ENCODE measurements around the gene NRG3. TPM values are rescaled to one million over a fixed set of nuclear protein-coding genes. Genes with fewer than 3 reads are reported as not detected.

Gene NRG3
- total RNA-seq, 1 donor from 2014 or later, result 0.39 TPM

DNA sequence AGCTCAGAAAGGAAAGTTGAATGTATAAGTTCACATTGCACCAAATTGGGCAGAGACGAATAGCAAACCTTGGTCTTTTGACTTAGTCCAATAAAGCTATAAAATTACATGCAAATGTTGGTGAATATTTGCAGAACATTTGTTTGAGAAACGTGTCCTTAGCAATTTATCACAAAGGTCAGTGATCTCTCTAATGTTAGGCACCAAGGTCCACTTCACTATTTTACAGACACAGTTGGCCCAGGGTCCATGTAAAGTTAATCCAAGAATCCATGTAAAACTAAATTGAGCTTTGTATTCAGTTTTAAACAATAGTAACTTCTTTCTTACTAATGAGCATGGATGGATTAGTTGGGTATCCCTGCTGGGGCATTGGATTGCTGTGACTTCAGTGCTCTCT lies 617.7 kb downstream of the NRG3 start:
- DNase-seq, result no peak

DNA sequence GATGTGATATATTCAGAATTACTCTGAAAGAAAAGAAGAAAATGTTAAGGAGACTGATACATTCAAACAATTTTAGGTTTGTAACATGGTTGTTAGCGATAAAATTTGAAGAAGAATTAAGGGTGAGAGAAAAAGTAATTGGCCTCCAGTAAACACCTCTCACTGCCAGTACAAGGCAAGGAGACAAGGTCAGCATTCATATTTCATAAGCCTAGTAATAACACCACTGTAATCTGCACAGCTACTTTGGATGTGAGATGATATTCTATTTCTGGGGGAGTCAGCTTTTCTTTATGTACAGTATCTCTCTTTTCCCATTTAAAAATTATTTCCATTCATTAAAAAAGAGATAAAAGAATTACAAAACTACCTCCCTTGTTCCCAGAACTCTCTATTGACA lies 621.1 kb downstream of the NRG3 start:
- no peak for DNase-seq

DNA sequence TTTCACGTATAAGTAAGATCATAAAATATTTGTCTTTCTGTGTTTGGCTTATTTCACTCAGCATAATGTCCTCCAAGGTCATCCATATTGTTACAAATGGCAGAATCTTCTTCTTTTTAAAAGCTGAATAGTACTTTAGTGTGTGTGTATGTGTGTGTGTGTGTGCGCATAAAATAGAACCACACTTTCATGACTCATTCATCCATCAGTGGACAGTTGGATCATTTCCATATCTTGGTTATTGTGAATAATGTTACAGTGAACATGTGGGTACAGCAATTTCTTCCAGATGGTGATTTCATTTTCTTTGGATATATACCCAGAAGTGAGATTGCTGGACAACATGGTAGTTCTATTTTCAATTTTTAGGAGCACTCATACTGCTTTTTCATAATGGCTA lies 622.4 kb downstream of the NRG3 start:
- no peak for DNase-seq

DNA sequence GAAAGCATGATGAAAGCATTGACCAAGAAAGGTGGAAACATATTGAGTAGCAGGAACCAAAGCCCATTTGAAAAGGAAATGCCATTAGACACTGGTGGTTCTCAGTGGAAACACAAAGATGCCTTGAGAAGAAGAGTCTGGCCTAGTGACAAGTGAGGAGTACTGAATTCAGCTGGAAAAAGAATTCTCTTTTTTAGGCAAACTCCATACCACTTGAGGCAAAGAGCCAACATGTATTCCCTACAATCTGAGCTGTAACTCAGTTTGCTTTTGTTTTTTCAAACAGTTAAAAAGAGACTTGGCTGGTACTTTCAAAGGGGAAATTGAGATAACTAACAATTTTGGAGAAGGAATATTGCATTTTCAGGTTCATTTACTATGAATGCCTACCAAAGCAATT lies 624.0 kb downstream of the NRG3 start:
- no peak for DNase-seq

DNA sequence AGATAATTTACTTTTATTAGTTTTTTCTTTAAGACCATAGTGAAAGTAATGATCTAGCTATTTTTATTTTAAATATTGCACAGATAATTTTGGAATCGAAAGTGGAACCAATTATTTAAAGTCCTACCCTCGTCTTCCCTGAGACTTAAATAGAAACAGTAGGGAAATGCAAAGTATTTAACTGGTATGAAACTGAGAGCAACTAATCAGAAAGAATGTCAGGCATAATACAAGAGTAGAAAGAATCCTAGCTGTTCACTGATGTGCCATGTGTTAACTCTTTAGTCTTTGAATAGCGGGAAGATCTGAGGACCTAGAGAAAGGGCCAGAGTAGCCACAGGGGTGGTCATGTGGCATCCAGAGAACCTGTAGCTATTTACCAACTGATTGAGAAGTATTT lies 630.0 kb downstream of the NRG3 start:
- no peak for DNase-seq

DNA sequence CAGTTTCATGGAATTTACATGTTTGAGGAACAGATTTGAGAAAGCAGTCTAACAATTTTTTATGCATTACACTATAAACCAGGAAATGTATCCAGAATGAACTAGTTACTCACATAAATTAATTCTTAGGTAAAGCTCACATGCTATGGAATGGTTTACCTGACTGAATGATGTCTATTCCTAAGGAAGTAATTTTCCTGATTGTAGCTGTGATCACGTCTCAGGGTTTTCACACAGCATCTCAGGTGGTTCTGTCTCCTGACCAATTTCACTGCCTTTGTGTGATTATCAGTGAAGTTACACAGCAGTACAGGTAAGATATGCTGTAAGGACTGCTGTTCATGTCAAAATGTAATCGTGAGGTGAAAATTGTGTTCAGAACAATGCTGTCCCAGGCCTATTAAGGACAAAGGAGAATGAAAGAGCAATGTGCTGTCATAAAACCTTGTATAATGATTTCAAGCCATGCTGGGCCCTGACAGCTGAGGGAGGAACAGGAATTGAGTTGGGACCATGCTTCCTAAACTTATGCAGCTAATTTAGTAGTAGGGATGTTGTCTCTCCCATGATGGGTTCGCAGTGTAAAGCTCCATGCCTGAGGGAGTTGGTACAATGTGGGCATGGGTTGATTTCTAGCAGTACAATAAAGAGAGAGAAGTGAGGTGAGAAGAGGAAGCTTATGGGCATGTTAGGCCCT lies 631.8 kb downstream of the NRG3 start:
- DNase-seq, result no peak

DNA sequence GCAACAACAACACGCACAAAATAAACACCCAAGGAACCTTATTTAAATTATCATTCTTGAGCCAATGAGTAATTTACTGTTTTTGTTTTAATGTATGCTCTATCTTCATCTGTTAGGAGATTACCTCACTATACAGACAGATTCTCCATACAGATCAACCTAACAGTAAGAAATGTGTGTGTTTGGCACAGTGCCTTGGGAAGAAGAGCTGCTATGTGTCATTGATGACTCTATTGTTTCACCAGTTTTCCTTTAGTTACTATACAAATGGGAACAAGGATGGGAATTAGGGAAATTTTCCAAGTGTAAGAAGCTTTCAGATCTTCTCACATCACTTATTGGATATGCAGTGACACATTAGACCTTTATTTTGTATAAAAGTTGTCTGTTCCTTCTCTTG lies 640.3 kb downstream of the NRG3 start:
- no peak for DNase-seq

DNA sequence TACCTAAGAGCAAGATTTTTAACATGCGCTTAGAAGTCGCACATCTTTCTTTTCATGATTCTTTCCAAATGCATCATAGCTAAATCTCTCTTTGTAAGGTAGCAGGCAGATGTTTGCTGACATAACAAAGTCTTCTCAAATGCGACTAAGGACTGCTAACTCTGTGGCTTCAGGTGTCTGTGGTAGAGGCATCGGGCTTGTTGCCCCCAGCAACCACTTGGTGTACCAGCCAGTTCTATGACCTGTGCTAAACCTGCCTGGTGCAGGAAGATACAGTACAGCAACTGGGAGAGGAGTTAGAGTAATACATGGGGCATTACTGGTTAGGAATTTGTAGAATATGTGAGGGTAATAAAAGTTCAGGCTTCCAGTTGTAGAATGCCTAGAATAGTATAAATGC lies 654.1 kb downstream of the NRG3 start:
- no peak for DNase-seq

DNA sequence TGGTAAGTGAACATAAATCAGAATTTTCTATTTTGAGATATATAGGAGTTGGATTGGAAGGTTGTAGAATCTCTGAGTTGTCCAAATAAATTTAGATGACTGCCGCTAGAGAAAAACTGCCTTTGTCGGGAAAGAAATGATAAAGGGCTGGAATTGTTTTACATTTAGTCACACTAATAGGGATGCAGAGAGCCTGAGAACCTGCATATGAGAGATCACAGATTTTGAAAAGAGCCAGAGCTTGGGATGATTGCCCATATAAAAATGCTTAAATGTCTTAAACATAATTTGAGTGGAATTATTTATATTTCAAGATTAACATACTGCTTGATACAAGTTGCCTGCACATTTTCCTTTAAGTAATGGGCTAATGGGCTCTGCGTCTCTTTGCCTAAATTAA lies 660.5 kb downstream of the NRG3 start:
- DNase-seq, result no peak

DNA sequence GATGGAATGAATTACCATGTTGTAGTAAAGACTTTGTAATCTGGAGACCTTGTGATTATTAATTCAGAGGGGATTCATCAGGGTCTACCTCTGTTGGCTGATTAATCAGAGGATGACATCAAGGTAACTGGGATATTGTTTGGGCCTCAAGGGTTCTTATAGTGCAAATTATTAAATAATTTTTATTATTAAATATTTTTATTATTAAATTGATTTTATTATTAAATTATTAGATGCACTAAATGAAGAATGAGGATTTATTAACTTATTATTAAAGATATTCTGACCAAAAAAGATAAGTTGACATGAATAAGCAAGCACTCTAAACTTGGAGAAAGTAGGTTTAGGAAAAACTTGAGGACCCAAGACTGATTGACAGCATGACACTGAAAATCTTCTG lies 661.7 kb downstream of the NRG3 start:
- DNase-seq, result no peak

DNA sequence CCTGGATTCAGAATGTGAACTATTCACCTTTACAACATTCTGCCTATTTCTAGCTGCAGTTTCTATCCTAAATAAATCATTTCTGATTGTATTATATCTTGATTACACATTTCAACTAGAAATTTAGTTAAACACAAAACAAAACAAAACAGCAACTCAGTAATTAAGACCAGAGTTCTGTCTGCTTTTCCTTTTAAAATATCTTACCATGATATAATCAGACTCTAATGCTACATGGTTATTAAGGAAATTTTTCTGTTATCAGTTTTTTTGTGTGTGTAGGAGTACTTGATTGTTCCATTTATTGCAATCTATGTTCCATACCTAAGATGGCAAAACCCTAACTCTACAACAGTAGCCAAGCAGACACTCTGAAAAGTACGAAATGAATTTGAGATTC lies 663.3 kb downstream of the NRG3 start:
- no peak for DNase-seq

DNA sequence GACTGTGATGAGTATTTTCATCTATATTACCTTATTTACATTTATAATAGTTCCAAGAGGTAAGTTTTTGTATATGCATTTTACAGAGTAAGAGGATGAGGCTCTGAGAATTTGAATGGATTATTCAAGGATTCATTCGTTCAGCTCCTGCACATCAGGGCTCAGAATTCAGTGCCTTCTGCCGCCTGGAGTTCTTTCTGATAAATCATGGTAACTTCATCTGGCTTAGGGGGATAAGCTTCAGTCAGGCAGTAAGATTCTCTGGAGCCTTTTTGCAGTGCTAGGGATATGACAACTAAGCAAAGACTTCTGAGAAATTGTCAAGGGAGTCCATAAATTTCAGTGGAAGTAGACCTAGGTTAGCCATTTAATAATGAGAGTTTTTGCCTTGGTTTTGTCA lies 668.6 kb downstream of the NRG3 start:
- no peak for DNase-seq

DNA sequence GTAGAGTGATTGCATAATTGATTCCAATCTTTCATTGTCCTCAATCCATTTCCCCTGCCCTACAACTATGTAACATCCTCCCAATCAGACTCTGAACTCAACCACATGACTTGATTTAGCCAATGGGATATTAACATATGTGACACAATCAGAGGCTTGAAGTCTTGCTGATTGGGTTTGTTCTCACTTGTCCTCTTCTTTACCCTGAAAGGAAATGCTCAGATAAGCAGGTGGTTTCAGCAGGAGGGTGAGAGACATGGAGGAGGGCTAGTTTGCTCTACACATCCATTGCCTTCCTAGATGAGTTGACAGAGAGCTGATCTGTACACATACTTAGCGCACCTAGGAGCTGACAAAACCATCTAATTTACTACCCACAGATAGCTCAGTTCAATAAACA lies 669.4 kb downstream of the NRG3 start:
- no peak for DNase-seq

DNA sequence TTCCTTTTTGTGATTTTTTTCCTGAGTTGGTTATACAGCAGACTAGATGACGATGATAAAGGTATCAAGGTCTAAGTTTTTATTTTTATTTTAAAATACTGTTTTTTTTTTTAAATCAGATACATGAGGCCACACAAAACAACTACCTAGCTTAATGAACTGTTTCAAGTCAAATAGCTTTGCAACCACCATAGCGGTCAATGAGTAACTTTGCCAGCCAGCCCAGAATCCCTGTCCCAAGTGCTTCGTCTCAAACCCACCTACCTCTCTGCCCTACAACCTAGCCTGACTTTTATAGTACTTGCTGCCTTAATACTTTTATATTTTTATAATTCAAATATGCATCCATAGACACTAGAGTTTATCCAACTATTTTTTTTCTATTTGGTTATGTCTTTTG lies 676.5 kb downstream of the NRG3 start:
- no peak for DNase-seq

DNA sequence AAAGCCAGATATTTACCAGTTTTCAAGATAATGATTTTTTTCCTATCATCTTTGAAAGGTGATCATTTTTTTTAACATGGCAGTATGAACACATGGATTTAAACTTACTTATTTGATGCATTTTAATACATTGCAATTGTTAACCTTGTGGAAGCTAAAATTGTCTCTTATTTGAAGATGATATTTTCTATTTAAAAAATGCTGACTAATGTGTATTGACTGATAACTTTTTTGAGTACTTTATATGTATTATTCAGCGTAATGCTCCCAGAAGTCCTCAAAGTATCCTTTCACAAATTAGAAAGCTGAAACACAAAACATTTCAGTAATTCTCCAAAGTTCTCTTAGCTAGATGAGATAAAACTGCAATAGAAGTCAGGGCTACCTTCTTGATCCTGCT lies 677.3 kb downstream of the NRG3 start:
- DNase-seq, result no peak

DNA sequence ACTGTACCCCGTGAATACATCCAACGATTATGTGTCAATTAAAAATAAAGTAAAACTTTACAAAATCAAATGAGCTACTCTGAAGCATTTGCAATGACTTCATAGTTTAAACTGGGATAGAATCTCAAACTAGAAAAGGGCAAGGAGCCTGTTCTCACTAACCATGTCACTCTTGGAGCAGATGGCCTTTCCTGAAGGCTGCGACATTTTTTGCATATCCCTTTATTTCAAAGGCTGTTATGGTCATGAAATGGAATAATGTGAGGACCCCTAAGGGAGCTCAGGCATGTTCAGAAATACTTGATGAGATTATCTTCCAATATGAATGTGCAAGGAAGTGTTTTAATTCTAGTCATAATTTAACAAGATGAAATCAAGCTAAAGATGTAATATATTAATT lies 679.4 kb downstream of the NRG3 start:
- no peak for DNase-seq

DNA sequence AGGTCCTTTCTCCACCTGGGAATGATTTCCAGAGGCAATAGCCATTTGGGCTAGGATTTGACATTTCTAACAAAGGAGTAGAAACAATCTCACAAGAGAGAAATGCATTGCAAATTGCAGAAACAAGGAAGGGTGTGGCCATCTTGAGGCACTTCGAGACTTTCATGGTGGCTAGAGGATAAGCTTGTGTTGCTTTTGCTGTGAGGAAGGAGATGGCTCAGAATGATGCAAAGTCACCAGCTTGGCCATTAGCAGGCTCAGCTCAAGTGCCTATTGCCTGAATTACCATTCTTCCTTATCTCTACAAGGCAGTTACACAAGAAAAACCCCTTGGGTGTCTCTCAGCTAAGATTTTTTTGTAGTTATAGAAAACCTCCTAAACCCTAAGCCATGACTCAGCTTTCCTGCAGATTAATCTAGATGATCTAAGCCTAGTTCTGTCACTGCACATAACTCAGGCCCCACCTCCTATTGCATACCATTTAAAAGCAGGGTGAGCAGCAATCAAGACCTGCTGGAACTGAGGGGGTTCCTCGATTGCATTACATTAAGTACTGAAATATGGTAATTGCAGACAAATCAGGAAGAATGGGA lies 683.1 kb downstream of the NRG3 start:
- DNase-seq, result no peak

DNA sequence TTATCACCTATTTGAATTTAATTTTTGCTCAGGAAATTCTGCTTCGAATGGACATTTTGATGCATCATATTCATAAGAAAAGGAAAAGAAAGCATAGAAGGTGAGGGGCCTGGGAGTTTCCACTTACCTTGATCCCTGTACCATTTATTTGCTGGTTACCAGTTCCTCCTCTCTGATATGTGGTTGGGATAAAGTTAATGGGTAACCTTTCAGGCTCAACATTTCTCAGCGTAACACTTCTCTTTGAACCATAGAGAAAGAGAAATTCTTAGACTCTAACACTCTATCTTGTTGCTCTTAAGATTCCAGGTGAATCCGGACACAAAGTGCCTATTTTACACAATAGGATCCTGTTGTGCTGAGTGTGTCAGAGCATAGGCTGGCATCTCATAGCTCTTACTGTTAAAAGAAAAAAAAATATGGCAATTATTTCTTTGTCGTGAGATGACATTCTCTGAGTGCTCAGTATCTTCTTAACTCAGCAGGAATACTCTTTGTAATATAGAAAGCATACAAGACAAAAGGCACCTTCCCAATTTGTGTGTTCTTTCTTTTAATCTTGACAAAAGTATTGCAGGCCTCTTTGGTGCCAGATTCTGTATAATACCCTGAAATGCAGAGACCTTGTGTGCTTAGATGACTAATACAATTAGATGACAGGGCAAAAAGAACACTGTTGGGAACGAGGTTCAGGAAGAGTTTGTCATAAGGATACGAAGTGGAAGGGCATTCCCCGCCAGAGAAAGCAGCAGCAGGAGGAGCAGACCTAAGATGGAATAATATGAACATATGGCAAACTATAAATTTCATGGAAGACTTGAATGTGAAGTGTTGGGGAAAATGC lies 689.6 kb downstream of the NRG3 start:
- no peak for DNase-seq

DNA sequence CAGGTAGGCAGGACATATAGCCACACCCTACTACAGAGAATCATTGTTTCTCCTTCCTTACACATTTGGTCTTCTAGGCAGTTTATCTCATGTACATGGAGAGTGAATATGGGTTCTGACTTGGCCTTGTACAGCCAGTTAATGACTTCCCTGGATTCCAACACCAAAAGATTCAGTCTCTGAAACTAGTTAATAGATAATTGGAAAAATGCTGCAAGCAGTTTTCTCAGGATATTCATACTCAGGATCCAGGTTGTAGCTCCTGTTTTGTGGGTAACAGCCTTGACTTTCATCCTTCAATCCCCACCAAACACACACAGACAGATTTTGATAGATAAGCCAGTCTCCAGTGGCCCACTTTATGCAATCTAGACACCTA lies 690.2 kb downstream of the NRG3 start:
- no peak for DNase-seq

DNA sequence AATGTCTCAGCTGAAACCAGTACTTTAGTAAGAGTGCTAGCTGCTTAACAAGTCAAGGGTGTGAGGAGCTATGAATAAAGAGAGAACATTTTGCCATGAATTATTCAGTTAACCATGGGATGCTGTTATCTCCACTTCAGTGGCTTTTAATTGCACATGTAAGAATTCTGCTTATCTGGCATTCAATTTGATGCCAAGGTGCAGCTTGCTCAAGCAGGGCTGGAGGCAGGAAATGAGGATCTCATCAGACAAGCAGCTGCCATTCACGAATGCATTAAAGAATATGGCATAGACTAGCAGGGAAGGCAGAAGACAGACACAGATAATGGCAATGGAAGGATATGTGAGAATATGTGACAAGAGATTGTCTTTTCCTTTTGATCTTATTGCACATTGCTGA lies 697.8 kb downstream of the NRG3 start:
- no peak for DNase-seq

DNA sequence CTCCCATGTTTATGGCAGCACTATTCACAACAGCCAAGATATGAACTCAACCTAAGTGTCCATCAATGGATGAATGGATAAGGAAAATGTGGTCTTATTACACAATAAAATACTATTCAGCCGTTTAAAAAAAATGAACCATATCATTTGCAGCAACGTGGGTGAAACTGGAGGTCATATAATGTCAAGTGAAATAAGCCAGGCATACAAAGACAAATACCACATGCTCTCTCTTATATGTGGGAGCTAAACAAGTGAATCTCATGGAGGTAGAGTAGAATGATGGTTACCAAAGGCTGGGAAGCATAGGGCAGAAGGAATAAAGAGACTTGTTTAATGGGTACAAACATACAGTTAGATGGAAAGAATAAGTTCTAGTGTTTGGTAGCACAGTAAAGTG lies 699.1 kb downstream of the NRG3 start:
- DNase-seq, result no peak

DNA sequence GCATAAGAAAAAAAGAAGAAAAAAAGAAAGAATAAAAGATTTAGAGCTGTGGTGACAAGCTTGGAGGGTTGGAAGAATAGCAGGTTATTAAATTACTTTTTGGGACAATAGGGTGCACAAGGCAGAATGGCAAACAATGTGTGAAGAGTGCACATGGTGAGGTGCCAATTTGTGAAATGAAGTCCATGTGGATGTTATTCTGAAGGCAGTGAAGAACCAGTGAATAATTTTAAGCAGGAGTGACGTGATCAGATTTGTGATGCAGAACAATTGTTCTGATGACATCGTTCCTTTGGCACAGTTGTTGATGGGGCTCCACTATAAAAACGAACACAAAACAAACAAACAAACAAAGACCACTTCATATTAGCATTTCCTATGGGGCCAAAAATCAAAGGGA lies 700.3 kb downstream of the NRG3 start:
- DNase-seq, result no peak

DNA sequence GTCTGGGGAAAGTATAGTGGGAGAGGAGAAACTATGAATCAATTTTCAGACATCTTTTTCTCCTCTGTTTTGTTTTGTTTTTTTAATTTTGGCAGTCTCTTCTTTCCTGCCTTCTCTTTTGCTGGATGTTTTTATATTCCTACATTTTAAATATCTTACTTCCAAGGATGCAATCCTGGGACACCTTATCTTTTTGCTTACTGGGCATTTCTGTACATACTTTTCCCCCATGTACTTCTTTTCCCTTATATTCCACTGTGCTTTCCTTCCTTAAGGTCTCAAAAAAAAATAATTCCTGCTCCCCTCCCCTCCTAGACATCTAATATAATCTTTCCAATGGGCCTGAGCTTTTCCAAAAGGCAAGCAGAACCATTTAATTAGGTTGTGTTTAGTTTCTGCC lies 701.1 kb downstream of the NRG3 start:
- no peak for DNase-seq

DNA sequence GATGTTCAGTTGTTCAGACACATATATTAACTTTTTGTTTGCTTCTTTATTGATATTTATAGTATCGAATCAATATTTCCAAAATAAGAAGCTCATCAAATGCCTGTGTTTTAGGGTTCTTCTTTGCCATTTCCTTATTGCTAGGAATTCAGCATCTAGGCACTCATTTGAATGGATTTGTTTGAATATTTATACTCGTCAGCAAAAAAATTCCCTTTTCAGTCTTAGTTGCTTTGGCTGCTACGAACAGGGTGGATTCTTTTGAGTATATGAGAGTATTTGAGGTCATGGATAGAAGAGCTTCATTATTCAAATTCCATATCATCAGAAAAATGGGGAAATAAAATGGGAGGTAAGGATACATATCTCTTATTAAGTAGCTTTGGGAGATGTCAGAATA lies 706.9 kb downstream of the NRG3 start:
- no peak for DNase-seq

Measured in skin of body (tissue), 2 donors.